ENCODE data around the gene LCMT1.
"Not testable (repeated sequence)": the region's sequence is repeated elsewhere in the genome, so short reads cannot be mapped to it uniquely, and the experiment has no call there.

Gene LCMT1

GRCh38 chr16:25095636-25096035 lies 15.9 kb upstream of the LCMT1 start:
- FAIRE-seq, result no peak

GRCh38 chr16:25097276-25097975 lies 14.1 kb upstream of the LCMT1 start:
- FAIRE-seq, result no peak

DNA sequence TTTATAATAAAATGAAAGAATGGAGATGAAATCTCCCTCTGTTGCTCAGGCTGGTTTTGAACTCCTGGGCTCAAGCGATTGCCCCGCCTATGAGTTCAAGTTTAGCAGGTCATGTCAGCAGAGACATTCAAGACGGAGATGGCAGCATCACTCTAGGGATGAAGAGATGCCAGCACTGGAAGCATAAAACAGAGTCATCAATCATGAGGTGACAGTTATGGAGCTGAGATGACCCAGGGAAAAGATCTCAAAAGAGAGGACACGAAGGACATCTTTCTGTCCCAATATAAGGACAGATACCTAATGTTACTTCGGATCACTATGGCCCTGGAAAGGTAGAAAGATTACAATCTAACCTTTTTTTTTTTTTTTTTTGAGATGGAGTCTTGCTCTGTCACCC lies 11.0 kb upstream of the LCMT1 start:
- no peak for FAIRE-seq

GRCh38 chr16:25106567-25107465 lies 4.7 kb upstream of the LCMT1 start:
- FAIRE-seq, result no peak

- FAIRE-seq, result no peak
Measured at GRCh38 chr16:25107466-25107792, 4.1 kb upstream of the LCMT1 start.

DNA sequence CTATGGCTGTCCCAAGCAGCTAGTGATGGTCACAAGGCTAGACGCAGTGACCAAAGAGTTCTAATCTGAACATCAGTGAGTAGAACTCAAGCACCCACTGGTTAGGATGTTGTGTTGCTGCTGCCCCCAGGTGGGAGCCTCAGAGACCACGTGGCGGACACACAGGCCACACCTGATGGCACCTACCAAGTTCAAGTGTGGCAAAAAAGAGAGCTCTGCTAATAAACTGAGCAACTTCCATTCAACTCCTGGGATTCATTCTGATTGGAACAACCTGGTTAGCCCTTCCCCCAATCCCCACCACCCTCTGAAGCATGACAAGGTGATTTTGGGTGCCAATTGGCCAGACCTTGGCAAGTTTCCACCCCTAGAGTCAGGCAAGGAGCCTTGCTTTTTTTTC lies 3.5 kb upstream of the LCMT1 start:
- FAIRE-seq, result no peak

DNA sequence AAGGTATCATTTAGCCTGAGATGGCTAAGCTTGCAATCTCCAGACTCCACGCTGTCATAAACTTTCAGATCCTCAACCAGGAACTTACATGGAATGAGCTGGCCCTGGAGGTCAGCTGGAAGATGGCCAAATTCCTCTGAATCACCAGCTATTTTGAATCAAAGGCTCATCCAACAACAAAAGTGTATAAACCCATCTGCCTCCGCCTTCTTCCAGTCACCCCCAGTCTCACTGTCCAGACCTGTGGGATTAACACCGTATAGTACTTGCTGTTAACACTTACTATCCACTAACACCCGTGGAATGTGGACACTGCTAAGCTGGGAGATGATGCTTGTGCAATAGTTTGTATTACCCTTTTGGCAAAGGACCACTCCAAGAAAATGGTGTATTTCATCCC lies 1.9 kb upstream of the LCMT1 start:
- no peak for FAIRE-seq

DNA sequence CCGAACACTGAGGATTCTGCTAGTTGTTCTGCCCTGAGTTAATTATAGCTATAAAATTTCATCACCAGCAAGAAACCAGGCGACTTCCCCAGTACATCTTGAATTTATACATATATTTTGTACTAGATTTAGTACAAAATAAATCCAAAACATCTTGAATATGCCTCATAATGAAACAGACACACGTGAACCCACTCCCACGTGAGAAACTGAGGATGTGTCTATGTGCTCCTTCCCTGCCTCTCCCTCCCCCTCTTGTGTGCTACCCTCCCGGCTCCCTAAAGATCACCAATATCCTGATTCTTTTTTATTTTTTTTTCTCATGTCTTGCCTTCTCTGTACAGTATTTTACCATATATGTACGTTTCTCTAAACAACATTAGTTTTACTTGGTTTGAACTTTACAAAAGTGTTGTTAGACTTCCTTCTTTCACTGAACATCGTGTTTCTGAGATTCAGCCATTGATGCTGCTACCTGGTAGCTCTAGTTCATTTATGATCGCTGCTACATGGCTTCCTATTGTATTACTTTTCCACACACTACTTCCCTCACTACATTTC lies 1.1 kb upstream of the LCMT1 start:
- no peak for FAIRE-seq

DNA sequence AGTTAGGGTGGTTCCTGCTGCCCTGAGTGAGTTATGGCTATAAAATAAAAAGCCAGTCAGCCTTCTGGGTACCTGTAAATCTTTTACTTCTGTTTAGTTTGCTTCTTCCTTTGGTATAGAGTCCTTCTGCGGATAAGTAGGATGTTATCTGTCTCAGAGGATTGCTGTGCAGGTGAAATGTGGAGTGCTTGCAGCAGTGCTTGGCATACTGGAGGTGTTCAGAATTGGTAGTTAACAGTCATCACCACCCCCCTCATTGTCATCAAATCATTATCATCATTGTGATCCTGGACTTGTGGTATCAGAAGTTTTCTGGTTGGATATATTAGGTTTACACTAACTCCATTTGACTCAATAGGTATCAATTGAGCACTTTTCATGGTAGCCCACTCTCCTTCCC lies 2.6 kb downstream of the LCMT1 start:
- FAIRE-seq, result no peak

DNA sequence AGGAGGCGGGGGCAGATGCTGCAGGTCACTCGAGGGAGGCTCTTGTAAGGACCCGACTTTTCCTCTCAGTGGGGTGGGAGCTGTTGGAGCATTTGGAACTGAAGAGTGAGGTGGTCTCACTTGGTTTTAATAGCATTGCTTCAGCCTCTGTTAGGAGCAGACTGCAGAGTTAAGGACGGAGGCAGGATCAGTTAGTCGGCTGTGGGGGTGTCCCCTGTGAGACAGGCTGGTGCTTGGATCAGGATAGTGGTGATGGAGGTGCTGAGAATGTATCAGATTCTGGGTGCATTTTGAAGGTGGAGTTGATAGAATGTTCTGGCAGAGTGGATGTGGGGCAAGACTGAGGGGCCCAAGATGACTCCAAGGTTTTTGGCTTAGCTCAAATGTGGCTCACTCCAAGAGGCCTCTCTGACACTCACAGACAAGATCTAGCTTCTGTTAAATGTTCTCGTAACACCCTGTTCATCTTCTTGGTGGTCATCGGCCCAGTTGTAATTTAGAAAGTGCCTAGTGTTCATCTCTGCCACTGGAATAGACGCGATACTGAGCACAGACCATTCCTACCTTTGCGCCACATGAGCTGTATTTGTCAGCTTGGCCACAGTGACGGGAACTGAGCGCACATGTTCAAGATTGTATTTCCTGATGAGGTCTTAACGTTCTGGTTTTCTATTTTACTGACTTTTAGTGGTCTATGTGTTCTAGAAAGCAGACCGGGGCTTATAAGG lies 7.5 kb downstream of the LCMT1 start:
- no peak for FAIRE-seq

DNA sequence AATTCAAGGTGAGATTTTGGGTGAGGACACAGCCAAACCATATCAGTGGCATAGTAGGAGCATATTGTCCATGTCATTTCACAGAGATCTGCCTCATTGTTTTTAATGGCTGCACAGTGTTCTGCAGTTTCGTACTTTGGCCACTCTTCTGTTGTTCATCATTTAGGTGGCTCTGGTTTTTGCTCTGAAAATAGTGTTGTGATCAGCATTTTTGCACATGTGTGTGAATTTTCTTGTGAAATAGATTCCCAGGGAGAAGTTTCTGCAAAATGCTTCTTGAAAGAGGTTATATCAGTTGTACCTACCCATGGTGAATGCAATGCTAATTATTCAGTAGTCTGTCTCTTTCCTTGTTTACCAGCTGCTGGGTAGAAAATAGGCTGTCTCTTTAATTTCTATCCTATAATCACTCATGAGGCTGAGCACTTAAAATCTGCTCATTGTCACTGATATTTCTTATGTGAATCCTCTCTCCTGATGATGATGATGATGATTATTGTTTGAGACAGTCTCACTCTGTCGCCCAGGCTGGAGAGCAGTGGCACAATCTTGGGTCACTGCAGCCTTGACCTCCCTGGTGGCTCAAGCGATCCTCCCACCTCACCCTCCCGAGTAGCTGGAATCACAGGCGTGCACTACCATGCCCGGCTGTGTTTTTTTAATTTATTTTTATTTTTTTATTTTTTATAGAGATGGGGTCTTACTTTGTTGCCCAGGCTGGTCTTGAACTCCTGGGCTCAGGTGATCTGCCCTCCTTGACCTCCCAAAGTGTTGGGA lies 10.5 kb downstream of the LCMT1 start:
- no peak for FAIRE-seq

- no peak for FAIRE-seq
Measured at GRCh38 chr16:25124503-25124902, 13.0 kb downstream of the LCMT1 start.

- not testable (repeated sequence) for FAIRE-seq
Measured at GRCh38 chr16:25126086-25126666, 14.6 kb downstream of the LCMT1 start.

GRCh38 chr16:25126820-25127232 lies 15.3 kb downstream of the LCMT1 start:
- FAIRE-seq, result no peak

DNA sequence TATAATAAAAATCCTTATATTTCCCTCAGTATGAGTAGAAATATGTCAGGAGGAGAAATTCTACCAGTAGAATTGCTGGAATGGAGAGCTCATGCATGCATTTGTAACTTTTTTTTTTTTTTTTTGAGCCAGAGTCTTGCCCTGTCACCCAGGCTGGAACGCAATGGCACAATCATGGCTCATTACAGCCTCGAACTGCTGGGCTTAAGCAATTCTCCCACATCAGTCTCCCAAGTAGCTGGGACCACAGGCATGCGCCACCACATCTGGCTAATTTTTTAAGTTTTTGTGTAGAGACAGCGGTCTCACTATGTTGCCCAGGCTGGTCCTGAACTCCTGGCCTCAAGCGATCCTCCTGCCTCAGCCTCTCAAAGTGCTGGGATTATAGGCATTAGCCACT lies 21.2 kb downstream of the LCMT1 start:
- not testable (repeated sequence) for FAIRE-seq

GRCh38 chr16:25134166-25134700 lies 22.7 kb downstream of the LCMT1 start:
- FAIRE-seq, result no peak

DNA sequence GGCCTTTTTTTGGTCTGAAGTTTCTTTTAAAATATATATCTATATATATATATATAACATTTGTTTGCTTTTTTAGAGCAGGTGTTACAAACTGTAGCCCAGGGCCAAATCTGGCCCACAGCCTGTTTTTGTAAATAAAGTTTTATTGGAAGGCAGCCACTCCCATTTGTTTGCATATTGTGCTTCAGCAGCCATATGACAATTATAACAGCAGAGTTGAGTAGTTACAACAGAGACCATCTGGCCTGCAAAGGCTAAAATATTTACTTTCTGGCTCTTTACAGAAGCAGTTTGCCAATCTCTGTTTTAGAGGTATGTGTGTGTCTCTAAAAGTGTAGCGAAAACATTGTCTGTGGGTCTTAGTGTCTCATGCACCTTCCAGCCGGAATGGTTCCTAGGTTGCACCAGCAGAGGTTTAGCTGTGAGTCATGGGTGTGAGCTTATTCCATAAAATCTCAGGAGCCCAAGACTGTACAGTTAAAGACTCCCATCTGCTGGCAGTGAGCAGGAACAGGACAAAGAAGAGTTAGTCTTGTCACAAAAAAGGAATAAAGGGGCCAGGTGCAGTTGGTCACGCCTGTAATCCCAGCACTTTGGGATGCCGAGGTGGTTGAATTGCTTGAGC lies 23.8 kb downstream of the LCMT1 start:
- no peak for FAIRE-seq

DNA sequence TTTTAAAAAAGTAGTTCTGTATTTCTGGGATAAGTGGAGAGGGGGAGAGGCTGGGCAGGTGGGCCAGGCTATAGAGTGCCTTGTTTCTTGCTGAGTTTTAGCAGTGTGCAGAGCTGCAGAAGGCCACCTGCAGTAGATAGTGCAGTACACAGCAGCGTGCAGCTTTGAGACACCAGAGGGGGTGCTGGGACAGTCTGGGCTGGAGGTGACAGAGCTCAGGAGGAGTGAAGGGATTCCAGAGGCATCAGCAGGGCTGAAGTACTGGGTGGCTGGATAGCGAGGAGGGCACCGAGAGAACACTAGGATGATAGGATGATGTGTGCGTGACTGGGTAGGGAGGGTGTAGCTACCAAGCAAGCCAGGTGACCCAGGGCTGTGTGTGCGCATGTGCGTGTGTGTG lies 26.6 kb downstream of the LCMT1 start:
- no peak for FAIRE-seq

DNA sequence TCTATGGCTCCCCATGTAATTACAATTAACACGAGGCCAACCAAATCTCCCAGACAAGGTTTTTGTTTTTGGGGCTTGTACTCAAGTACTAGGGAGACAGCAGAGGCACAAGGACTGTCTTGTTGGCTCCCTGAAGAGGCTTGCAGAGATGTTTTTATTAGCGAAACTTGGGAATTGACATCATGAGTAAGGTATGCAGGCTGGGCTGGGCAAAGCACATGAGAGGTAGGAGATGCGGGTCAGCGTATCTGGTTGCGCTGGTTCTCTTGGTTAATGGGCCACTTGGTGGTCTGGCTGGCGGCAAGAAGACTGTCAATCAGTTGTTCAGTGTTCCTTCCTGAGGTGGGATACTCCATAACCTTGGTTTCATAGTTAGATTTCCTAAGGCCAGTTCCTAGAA lies 28.9 kb downstream of the LCMT1 start:
- FAIRE-seq, result no peak

DNA sequence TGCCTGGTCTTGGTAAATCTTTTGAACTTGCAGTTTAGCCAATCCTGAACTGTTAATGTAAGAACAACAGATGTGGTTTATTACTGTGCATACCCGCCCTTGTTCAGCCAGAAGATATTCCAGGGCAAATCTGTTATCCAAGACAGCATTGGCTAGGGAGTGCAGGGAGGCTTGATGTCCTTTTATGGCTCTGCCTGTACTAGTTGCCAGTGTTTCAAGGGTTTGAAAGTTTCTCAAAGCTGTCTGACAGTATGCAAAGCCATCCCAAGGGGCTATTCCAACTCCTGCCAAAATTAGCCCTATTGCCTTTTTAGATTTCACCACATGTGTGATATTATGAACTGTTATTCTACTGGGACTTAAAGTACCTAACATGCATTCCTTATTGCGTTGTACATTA lies 30.1 kb downstream of the LCMT1 start:
- peak; percentile 81 for FAIRE-seq

DNA sequence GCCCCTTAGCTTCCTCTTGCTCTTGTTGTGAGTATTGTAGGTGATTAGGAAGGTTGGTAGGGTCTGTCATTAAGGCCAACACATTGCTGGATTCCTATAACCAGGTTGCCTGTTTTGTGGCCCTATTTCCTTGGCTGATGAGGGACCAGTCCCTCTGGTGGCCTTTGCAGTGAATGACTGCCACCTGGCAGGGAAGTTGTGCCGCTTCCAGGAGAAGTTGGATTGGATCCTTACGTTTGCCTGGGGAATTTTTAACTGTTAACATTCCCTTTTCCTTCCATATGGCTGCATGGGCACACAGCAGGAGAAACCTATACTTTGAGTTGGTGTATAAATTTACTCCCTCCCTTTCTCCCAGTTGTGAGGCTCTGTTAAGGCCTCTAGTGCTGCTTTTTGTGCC lies 32.4 kb downstream of the LCMT1 start:
- no peak for FAIRE-seq
